Loucy (cell line): ENCODE measurements around the gene SMIM35.

Experiments used
- H2AFZ ChIP-seq: fragments of 200-600 bp; sonication (generic); 2 replicates; pipeline ENCODE4 v1.6.0; 2016; ENCODE audit warnings: antibody characterized with exemption, mild to moderate bottlenecking, low read length, moderate library complexity
- H3F3A ChIP-seq: fragments of 200-600 bp; 2 replicates; pipeline ENCODE4 v1.6.0; 2016; ENCODE audit warnings: antibody characterized with exemption, low read depth, mild to moderate bottlenecking
- H3K27me3 ChIP-seq: fragments of 200-600 bp; sonication (generic); 2 replicates; pipeline ENCODE4 v1.6.1; 2014; ENCODE audit warnings: low read length, mild to moderate bottlenecking; ENCODE audit not compliant: insufficient read depth, poor library complexity, severe bottlenecking
- H3K36me3 ChIP-seq: fragments of 200-600 bp; sonication (generic); 2 replicates; pipeline ENCODE4 v1.6.1; 2016; ENCODE audit warnings: low read length; ENCODE audit not compliant: insufficient read depth
- H3K4me1 ChIP-seq: fragments of 200-600 bp; sonication (generic); 2 replicates; pipeline ENCODE4 v1.5.1; 2014; ENCODE audit warnings: low read length, mild to moderate bottlenecking; ENCODE audit not compliant: insufficient read depth, poor library complexity, severe bottlenecking
- H3K4me2 ChIP-seq: fragments of 200-600 bp; sonication (generic); 2 replicates; pipeline ENCODE4 v1.6.0; 2014; ENCODE audit warnings: antibody characterized with exemption, low read length, low read depth, mild to moderate bottlenecking; ENCODE audit not compliant: poor library complexity, severe bottlenecking
- H3K4me3 ChIP-seq: fragments of 200-600 bp; sonication (generic); 2 replicates; pipeline ENCODE4 v1.5.1; 2014; ENCODE audit warnings: low read length, mild to moderate bottlenecking, mixed read lengths; ENCODE audit not compliant: poor library complexity, severe bottlenecking
- H3K79me2 ChIP-seq: fragments of 200-600 bp; sonication (generic); 2 replicates; pipeline ENCODE4 v1.6.1; 2014; ENCODE audit warnings: low read length; ENCODE audit not compliant: insufficient read depth
- H3K9ac ChIP-seq: fragments of 200-600 bp; sonication (generic); 2 replicates; pipeline ENCODE4 v1.6.0; 2014; ENCODE audit warnings: mild to moderate bottlenecking, low read depth, low read length, moderate library complexity; ENCODE audit not compliant: poor library complexity, severe bottlenecking
- H3K9me2 ChIP-seq: fragments of 200-600 bp; sonication (generic); replicated peaks from 2 replicates; pipeline ENCODE4 v1.6.1; 2016; ENCODE audit warnings: low read depth, low read length, mixed read lengths
- H3K9me3 ChIP-seq: fragments of 200-600 bp; sonication (generic); 2 replicates; pipeline ENCODE4 v1.6.1; 2014; ENCODE audit warnings: mild to moderate bottlenecking, antibody characterized with exemption, low read length, low read depth; ENCODE audit not compliant: insufficient read depth
- H4K20me1 ChIP-seq: fragments of 200-600 bp; sonication (generic); 2 replicates; pipeline ENCODE4 v1.6.0; 2014; ENCODE audit warnings: antibody characterized with exemption, low read length, mild to moderate bottlenecking; ENCODE audit not compliant: insufficient read depth, poor library complexity, severe bottlenecking
- EZH2phosphoT487 ChIP-seq: fragments of 200-600 bp; IDR thresholded peaks from 2 replicates; pipeline ENCODE4 v1.6.1; 2018; ENCODE audit warnings: antibody characterized with exemption, mild to moderate bottlenecking, moderate library complexity, borderline replicate concordance
- TF ChIP-seq, protein P1 (sequence below): fragments of 200-600 bp; sonication (generic); conservative IDR thresholded peaks from 2 replicates; pipeline ENCODE4 v1.5.1; 2014; ENCODE audit warnings: mild to moderate bottlenecking, antibody characterized with exemption, low read length

SMIM35 gene

DNA sequence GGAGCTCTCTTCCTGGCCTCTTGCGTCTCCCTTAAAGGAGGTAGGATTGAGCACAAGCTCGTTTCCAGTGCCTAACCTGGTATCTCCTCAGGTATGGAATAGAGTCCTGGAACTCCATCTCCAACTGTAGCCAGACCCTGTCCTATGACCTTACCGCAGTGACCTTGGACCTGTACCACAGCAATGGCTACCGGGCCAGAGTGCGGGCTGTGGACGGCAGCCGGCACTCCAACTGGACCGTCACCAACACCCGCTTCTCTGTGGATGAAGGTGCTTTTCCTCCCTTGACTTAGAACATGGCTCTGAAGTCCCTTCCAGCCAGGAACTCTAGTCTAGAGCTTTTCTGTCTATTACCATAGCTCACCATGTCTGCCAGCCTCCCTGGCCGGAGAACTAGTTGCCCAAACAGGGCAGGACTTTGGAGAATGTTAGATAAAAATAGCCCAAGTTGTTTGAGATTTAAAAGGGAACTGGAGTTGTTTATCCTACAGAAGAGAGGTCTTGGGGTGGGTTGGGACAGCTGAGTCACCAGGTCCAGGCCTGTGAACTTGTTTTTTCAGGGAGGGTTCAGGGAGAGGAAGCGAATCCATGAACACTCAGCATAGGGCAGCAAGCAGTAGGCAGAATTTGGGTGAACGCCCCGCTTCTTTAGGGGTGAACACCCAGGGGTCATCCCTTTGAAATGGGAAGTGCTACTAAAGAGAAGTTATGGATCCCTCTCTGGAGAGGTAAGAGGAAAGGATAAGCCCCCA, 97.2 kb downstream of the SMIM35 start:
- Histone ChIP-seq H2AFZ (no peak overlapping the region), H3K4me3 (no peak overlapping the region), H3K4me2 (no peak overlapping the region), H3K9me3 (no peaks in the 10 kb centered on the region), H3K9me2 (no peaks in the 10 kb centered on the region), H3F3A (no peaks in the 10 kb centered on the region), H3K9ac (no peak overlapping the region), H3K79me2 (no peaks in the 10 kb centered on the region), H3K4me1 (no peaks in the 10 kb centered on the region), H3K36me3 (no peaks in the 10 kb centered on the region), H3K27me3 (no peaks in the 10 kb centered on the region), H4K20me1 (no peaks in the 10 kb centered on the region)
- no peak for TF ChIP-seq EZH2phosphoT487

GRCh38 chr11:117986981-117987574, 99.7 kb downstream of the SMIM35 start:
- Histone ChIP-seq H3K79me2 (no peaks in the 10 kb centered on the region), H3K4me1 (no peaks in the 10 kb centered on the region), H4K20me1 (no peaks in the 10 kb centered on the region), H3K9me3 (no peaks in the 10 kb centered on the region), H3K27me3 (no peaks in the 10 kb centered on the region), H3K9ac (no peak overlapping the region), H3K9me2 (no peaks in the 10 kb centered on the region), H3F3A (no peaks in the 10 kb centered on the region), H3K4me2 (no peak overlapping the region), H3K36me3 (no peaks in the 10 kb centered on the region), H2AFZ (no peak overlapping the region), H3K4me3 (no peak overlapping the region)
- TF ChIP-seq, protein P1, sequence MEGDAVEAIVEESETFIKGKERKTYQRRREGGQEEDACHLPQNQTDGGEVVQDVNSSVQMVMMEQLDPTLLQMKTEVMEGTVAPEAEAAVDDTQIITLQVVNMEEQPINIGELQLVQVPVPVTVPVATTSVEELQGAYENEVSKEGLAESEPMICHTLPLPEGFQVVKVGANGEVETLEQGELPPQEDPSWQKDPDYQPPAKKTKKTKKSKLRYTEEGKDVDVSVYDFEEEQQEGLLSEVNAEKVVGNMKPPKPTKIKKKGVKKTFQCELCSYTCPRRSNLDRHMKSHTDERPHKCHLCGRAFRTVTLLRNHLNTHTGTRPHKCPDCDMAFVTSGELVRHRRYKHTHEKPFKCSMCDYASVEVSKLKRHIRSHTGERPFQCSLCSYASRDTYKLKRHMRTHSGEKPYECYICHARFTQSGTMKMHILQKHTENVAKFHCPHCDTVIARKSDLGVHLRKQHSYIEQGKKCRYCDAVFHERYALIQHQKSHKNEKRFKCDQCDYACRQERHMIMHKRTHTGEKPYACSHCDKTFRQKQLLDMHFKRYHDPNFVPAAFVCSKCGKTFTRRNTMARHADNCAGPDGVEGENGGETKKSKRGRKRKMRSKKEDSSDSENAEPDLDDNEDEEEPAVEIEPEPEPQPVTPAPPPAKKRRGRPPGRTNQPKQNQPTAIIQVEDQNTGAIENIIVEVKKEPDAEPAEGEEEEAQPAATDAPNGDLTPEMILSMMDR: no peak
- no peak for TF ChIP-seq EZH2phosphoT487

DNA sequence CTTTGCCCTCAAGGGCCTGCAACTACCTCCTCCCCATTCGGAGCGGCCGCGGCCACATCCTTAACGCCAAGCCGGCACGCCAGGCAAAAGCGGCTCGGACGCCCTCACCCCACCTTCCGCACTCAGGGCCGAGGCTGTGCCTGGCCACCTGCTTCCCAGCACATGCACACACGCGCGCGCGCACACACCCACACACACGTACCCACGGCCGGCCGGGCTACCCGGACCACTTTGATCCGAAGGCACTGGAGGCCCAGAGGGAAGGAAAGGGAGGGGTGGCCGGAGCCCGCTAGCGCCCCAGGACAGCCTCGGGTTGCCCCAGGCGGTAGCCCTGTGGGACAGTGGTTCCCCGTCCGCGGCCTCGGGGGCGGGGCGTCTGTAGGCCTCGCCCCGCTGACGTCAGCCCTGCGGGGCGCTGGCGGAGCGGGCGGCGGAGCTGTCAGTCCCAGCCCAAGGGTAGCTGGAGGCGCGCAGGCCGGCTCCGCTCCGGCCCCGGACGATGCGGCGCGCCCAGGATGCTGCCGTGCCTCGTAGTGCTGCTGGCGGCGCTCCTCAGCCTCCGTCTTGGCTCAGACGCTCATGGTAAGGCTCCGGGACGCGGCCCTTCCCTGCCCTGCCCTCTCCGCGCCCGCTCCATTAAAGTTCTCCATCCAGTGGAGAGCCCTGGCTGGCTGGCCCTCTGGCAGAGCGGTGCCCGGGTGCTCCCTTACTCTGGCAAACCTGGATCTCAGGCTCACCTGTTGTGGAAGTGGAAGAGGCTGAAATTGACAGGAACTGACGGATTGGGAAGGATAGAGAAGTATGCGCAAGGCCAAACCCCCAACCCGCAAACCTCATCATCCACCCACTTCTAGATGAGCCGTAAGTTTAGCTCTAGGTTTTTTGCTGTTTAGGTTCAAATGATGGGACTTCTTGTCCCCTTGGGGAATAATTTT, 100.5 kb downstream of the SMIM35 start, which contains the start of gene IL10RA:
Gene IL10RA (plus strand): TSS at position 442 of the 935 bp plus-strand sequence. CDS start 74 bp downstream, at position 516.
- H3K4me1 ChIP-seq: no peaks in the 10 kb centered on the region
- H3K9ac ChIP-seq: no peak within 1 kb of the TSS
- no peaks in the 10 kb centered on the region for H4K20me1 ChIP-seq
- H3K79me2 ChIP-seq: no peaks in the 10 kb centered on the region
- no peaks in the 10 kb centered on the region for H3K36me3 ChIP-seq
- no peaks in the 10 kb centered on the region for H3F3A ChIP-seq
- H3K27me3 ChIP-seq: no peaks in the 10 kb centered on the region
- no peaks in the 10 kb centered on the region for H3K9me3 ChIP-seq
- H3K4me3 ChIP-seq: no peak within 1 kb of the TSS
- H2AFZ ChIP-seq: no peak within 1 kb of the TSS
- no peak for TF ChIP-seq EZH2phosphoT487
- no peaks in the 10 kb centered on the region for H3K9me2 ChIP-seq
- no peak within 1 kb of the TSS for H3K4me2 ChIP-seq

GRCh38 chr11:117984476-117984875, 102.3 kb downstream of the SMIM35 start:
- Histone ChIP-seq H3K4me3 (no peak overlapping the region), H3K4me2 (no peak overlapping the region), H3K4me1 (peaks cover 8% of the 10 kb centered on the region), H3F3A (no peaks in the 10 kb centered on the region), H3K9me3 (no peaks in the 10 kb centered on the region), H3K36me3 (no peaks in the 10 kb centered on the region), H3K9ac (no peak overlapping the region), H2AFZ (no peak overlapping the region), H3K9me2 (no peaks in the 10 kb centered on the region), H4K20me1 (no peaks in the 10 kb centered on the region), H3K79me2 (no peaks in the 10 kb centered on the region), H3K27me3 (no peaks in the 10 kb centered on the region)
- TF ChIP-seq EZH2phosphoT487: no peak
- TF ChIP-seq, protein P1: no peak
